RWPE1 (cell line): ENCODE results near the gene SPOCK1.

Experiments used
- CTCF ChIA-PET: fragments of 350-600 bp; sonication (Branson Sonifier 250); formaldehyde crosslinking; extraction: SDS; loops from one replicate; lab custom pipeline; 2021; lab: Yijun Ruan, JAX
- POLR2A ChIA-PET: fragments of 400-600 bp; formaldehyde crosslinking; extraction: SDS; loops from one replicate; lab custom pipeline; 2020; ENCODE audit warnings: antibody characterized with exemption; ENCODE audit not compliant: low non-redundant PET; lab: Yijun Ruan, JAX
- DNase-seq: peaks from one replicate; pipeline ENCODE4 v3.0.0; 2012; ENCODE audit warnings: low spot score
- H3K27ac ChIP-seq: fragments of 450-650 bp; 2 replicates; pipeline ENCODE4 v1.5.1; 2017
- TF ChIP-seq, protein P1 (sequence below): fragments of 450-650 bp; conservative IDR thresholded peaks from 2 replicates; pipeline ENCODE4 v1.5.1; 2017; ENCODE audit warnings: low read depth, mild to moderate bottlenecking

The SPOCK1 gene

DNA sequence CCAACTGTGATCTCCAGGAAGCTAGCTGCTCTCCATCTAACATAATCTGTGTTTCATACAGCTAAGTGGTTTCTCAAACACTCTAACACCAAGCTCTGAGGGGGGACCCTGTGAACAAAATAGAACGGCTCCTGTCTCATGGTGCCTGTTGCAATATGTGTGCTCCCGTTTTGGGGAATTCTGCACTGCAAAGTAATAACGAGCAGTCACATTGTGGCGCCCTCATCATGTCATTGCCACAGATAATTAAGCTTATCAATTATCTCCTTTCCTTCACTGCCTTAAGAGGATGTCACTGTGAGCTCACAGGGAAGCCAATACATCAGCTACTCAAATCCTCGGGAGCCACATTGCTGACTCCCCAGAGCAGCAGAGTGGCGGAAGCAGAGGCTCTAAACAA lies 416.2 kb downstream of the SPOCK1 start:
- CTCF ChIA-PET = interaction anchor here (3.1 kb wide), 1 partner anchor 7 kb away, joined by 12 read pairs; no protein-coding TSS in a partner anchor

DNA sequence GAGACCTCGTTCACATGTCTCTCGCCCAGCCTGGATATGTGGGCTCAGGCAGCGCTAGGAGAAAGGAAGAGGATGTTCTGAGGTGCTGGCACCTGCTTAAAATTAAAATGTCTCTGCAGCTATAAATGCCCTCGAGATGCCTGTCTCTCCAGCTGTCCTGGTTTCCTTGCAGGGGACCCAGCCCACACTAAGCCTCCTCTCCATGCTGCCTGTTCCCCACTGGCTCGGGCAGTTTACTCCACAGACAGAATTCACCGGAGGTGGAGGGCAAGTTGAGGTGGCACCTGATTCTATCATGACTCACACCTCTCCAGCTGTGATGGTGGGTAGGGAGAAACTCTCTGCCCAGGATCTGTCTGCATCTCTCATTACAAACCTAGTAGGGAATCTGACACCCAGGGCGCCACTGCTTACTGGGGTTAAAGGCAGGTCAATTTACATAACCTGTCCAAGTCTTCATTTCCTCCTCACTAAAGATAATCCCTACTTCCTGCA lies 420.9 kb downstream of the SPOCK1 start:
- DNase-seq = peak; percentile 93
- H3K27ac ChIP-seq = no peak overlapping the region
- TF ChIP-seq, protein P1, sequence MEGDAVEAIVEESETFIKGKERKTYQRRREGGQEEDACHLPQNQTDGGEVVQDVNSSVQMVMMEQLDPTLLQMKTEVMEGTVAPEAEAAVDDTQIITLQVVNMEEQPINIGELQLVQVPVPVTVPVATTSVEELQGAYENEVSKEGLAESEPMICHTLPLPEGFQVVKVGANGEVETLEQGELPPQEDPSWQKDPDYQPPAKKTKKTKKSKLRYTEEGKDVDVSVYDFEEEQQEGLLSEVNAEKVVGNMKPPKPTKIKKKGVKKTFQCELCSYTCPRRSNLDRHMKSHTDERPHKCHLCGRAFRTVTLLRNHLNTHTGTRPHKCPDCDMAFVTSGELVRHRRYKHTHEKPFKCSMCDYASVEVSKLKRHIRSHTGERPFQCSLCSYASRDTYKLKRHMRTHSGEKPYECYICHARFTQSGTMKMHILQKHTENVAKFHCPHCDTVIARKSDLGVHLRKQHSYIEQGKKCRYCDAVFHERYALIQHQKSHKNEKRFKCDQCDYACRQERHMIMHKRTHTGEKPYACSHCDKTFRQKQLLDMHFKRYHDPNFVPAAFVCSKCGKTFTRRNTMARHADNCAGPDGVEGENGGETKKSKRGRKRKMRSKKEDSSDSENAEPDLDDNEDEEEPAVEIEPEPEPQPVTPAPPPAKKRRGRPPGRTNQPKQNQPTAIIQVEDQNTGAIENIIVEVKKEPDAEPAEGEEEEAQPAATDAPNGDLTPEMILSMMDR = no peak
- POLR2A ChIA-PET = no interaction called here
- CTCF ChIA-PET = interaction anchor here (0.5 kb wide), 1 partner anchor 559 kb away, joined by 3 read pairs; no protein-coding TSS in a partner anchor

More for the DNA sequence above, 416.2 kb downstream of the SPOCK1 start:
- POLR2A ChIA-PET = no interaction called here
- H3K27ac ChIP-seq = no peak overlapping the region
- TF ChIP-seq, protein P1 = no peak
- DNase-seq = no peak

DNA sequence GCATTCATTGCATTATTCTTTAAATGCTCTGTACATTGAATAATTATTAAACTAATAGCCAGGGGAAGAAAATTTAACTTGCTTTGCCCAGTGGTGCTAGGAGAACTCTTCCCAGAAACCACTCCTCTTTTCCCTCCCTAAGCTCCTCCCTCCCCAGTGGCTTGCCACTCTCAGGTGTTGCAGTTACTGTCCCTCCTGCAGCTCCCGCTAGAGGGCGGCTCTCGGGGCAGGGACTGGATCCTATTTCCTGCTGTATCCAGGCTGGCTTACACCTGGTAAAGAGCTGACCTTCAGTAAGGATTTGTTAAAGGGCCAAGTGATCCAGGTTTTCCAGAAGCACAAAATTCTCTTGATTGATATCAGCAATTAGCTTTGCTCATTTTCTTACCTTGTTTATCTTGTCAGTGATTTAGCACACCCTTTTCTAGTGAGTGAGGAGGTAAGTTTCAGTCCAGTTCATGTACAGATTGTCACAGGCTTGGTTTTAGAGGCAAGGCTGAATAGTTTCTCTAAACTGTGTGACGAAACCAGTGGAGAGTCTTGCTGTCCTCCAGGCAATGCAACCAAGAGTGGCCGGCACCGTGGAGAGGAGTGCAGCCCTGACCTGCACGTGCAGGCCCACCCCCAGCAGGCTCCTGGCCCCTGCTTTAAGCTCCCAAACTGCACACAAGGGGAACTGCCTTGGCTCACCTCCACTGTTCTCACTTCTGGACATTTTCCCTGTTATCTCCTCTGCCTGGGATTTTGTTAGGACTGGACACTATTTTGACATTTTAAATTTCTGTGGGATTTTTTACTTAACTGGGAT lies 423.8 kb downstream of the SPOCK1 start:
- DNase-seq = peak; percentile 93
- TF ChIP-seq, protein P1 = peak; percentile 83
- POLR2A ChIA-PET = no interaction called here
- CTCF ChIA-PET = interaction anchor here (0.5 to 2.2 kb wide), 30 partner anchors 9 to 318 kb away, joined by 3 to 25 read pairs (median 3); no protein-coding TSS in a partner anchor
- H3K27ac ChIP-seq = no peak overlapping the region

DNA sequence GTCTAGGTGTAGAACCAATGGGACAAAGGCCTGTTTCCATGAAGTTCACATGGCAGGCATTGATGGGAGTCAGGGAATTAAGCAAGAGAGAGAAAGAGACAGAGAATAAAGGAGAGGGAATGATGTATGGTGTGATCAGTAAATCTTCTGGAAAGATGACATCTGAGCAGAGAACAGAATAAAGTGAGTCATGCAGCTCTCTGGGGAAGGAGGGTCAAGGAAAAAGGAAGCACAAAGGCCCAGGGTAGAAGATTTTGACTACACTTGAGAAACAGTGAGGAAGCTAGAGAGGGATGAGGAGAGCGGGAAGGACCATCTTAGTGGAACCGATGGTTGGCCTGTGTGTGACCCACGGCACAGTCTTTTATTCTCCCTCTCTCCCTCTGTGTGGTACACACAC lies 425.9 kb downstream of the SPOCK1 start:
- TF ChIP-seq, protein P1 = no peak
- H3K27ac ChIP-seq = no peak overlapping the region

DNA sequence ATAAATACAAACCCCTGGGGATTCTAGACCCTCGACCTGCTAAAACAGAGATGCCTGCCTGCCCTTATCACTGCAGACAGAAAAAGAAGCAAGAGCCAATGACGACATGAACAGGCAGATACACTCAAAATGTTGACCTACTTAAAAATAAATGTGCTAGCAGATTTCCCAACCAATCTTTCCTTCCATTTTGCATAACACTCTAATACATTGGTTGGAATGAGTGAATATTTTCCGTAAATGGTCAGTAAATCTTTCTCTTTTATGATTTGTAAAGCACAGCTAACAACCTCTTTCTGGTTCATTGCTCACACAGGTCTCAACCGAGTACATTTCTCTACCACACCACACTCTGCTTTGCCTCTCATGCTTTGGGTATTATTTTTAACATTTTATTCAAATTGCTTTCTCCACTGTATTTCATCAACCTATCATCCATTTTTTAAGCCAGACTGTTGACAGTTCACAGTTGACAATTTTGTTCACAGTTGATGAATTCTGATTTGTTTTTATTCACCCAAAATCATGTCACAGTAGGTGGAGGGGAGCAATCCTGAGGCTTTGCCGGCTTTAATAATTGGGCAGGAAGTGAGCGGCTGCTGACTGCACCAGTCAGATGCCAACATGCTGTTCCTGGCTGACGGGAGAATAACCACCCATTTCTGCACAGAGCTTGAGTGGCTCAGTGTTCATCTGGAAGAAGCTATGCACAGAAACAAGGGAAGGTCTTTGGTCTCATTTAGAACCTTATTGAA lies 426.6 kb downstream of the SPOCK1 start:
- POLR2A ChIA-PET = no interaction called here
- DNase-seq = no peak
- CTCF ChIA-PET = no interaction called here
- no peak overlapping the region for H3K27ac ChIP-seq
- TF ChIP-seq, protein P1 = no peak

More for the DNA sequence above, 425.9 kb downstream of the SPOCK1 start:
- peak; percentile 34 for DNase-seq
- ChIA-PET POLR2A (no interaction called here), CTCF (no interaction called here)

DNA sequence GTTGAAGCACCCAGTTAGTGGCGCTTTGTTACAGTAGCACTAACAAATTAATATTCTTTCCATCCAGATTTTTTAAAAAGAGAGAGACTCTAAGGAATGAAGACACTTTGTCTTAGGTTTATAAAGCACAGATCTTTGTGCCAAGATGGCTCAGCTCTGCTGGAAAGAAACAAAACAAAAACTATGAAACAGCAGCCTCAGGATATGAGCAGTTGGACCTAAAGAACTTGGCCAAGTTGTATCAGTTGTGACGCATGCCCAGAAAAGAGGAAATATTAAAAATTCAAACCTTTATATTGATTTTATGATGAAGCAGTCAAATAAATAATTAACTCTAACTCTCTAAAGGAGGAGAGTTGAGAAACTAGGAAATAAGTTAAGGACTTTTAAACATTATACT lies 427.2 kb downstream of the SPOCK1 start:
- no peak overlapping the region for H3K27ac ChIP-seq
- TF ChIP-seq, protein P1 = no peak
- CTCF ChIA-PET = no interaction called here
- POLR2A ChIA-PET = no interaction called here
- DNase-seq = no peak
